Astrocyte (in vitro differentiated cells and primary cell): ENCODE measurements around the gene SMIM17. TPM values are rescaled to one million over a fixed set of nuclear protein-coding genes. Genes with fewer than 3 reads are reported as not detected.

Experiments used
- DNase-seq: peaks from one replicate; pipeline ENCODE4 v3.0.0-alpha.2; 2010; ENCODE audit warnings: low read depth
- FAIRE-seq: peaks from 2 replicates; lab custom pipeline; 2011; peaks lifted over from hg19 to GRCh38; lab: Jason Lieb, UNC
- H2AFZ ChIP-seq: 2 replicates; pipeline ENCODE4 v1.6.0; 2012; ENCODE audit warnings: low read depth, low read length, inconsistent platforms
- H3K27ac ChIP-seq: 2 replicates; pipeline ENCODE4 v1.5.1; 2011; ENCODE audit warnings: low read depth, low read length, inconsistent platforms
- H3K27me3 ChIP-seq: 2 replicates; pipeline ENCODE4 v1.6.0; 2011; ENCODE audit warnings: low read length, inconsistent platforms; ENCODE audit not compliant: insufficient read depth
- H3K36me3 ChIP-seq: 2 replicates; pipeline ENCODE4 v1.5.1; 2011; ENCODE audit warnings: low read length, inconsistent platforms; ENCODE audit not compliant: insufficient read depth
- H3K4me1 ChIP-seq: 2 replicates; pipeline ENCODE4 v1.5.1; 2011; ENCODE audit warnings: low read length, inconsistent platforms; ENCODE audit not compliant: insufficient read depth
- H3K4me2 ChIP-seq: 2 replicates; pipeline ENCODE4 v1.6.0; 2012; ENCODE audit warnings: low read length, inconsistent platforms
- H3K4me3 ChIP-seq: 2 replicates; pipeline ENCODE4 v1.5.1; 2011; ENCODE audit warnings: low read depth, mild to moderate bottlenecking, low read length, inconsistent platforms; ENCODE audit not compliant: insufficient read depth
- H3K79me2 ChIP-seq: 2 replicates; pipeline ENCODE4 v1.6.0; 2012; ENCODE audit warnings: mild to moderate bottlenecking, low read length, inconsistent platforms; ENCODE audit not compliant: insufficient read depth
- H3K9ac ChIP-seq: 2 replicates; pipeline ENCODE4 v1.6.0; 2012; ENCODE audit warnings: mild to moderate bottlenecking, low read length, inconsistent platforms
- H3K9me3 ChIP-seq: 2 replicates; pipeline ENCODE4 v1.5.1; 2012; ENCODE audit warnings: low read depth, mild to moderate bottlenecking, low read length, inconsistent platforms; ENCODE audit not compliant: insufficient read depth
- H4K20me1 ChIP-seq: 2 replicates; pipeline ENCODE4 v1.6.0; 2012; ENCODE audit warnings: low read length, inconsistent platforms; ENCODE audit not compliant: insufficient read depth
- H3K27ac Mint-ChIP-seq: one replicate; pipeline ENCODE4 v1.8.0; 2021; ENCODE audit warnings: mild to moderate bottlenecking, mixed read lengths; ENCODE audit not compliant: unreplicated experiment
- H3K27me3 Mint-ChIP-seq: one replicate; pipeline ENCODE4 v1.8.0; 2021; ENCODE audit warnings: low read depth, mixed read lengths; ENCODE audit not compliant: unreplicated experiment
- H3K36me3 Mint-ChIP-seq: one replicate; pipeline ENCODE4 v1.8.0; 2021; ENCODE audit warnings: low read depth, mixed read lengths; ENCODE audit not compliant: unreplicated experiment
- H3K4me1 Mint-ChIP-seq: one replicate; pipeline ENCODE4 v1.8.0; 2021; ENCODE audit warnings: low read depth, mixed read lengths; ENCODE audit not compliant: unreplicated experiment
- H3K4me3 Mint-ChIP-seq: one replicate; pipeline ENCODE4 v1.8.0; 2021; ENCODE audit warnings: mild to moderate bottlenecking, moderate library complexity, mixed read lengths; ENCODE audit not compliant: unreplicated experiment
- H3K9me3 Mint-ChIP-seq: one replicate; pipeline ENCODE4 v1.8.0; 2021; ENCODE audit warnings: mild to moderate bottlenecking, mixed read lengths; ENCODE audit not compliant: unreplicated experiment
- CTCF ChIP-seq: IDR thresholded peaks from 2 replicates; pipeline ENCODE4 v1.5.1; 2011; ENCODE audit warnings: low read depth, mild to moderate bottlenecking, inconsistent platforms, low read length, moderate library complexity; ENCODE audit not compliant: insufficient read depth
- EZH2 ChIP-seq: IDR thresholded peaks from 2 replicates; pipeline ENCODE4 v1.6.1; 2012; ENCODE audit warnings: mild to moderate bottlenecking, low read length, inconsistent platforms; ENCODE audit not compliant: insufficient read depth
- total RNA-seq: library from RNA; stranded (reverse); gene quantifications from 2 replicates; pipeline ENCODE4 v1.2.1, GENCODE V29; 2021

Gene SMIM17
- total RNA-seq, 1 donor from 2014 or later, result 0.27 TPM

GRCh38 chr19:56664511-56664910 lies 21.6 kb downstream of the SMIM17 start:
- H3K27ac Mint-ChIP-seq, result no peak overlapping the region
- H3K4me3 Mint-ChIP-seq, result no peak overlapping the region
- peaks cover 7% of the 10 kb centered on the region for H3K9me3 ChIP-seq
- no peak for TF ChIP-seq CTCF
- TF ChIP-seq EZH2, result no peak
- H3K4me1 ChIP-seq, result no peaks in the 10 kb centered on the region
- no peaks in the 10 kb centered on the region for H3K27me3 Mint-ChIP-seq
- no peaks in the 10 kb centered on the region for H3K79me2 ChIP-seq
- no peak overlapping the region for H3K27ac ChIP-seq
- no peak overlapping the region for H3K4me2 ChIP-seq
- H3K36me3 ChIP-seq, result no peaks in the 10 kb centered on the region
- peaks cover 2% of the 10 kb centered on the region for H3K36me3 Mint-ChIP-seq
- H3K27me3 ChIP-seq, result no peaks in the 10 kb centered on the region
- no peaks in the 10 kb centered on the region for H3K4me1 Mint-ChIP-seq
- FAIRE-seq, result no peak
- no peaks in the 10 kb centered on the region for H4K20me1 ChIP-seq
- peaks cover 34% of the 10 kb centered on the region for H3K9me3 Mint-ChIP-seq
- H2AFZ ChIP-seq, result no peak overlapping the region
- H3K4me3 ChIP-seq, result no peak overlapping the region
- DNase-seq, result no peak
- no peak overlapping the region for H3K9ac ChIP-seq

GRCh38 chr19:56667311-56667870 lies 24.4 kb downstream of the SMIM17 start:
- no peaks in the 10 kb centered on the region for H3K4me1 Mint-ChIP-seq
- no peak overlapping the region for H2AFZ ChIP-seq
- H3K9me3 Mint-ChIP-seq, result peaks cover 33% of the 10 kb centered on the region
- no peak overlapping the region for H3K27ac Mint-ChIP-seq
- H3K4me3 Mint-ChIP-seq, result no peak overlapping the region
- DNase-seq, result no peak
- H3K4me1 ChIP-seq, result no peaks in the 10 kb centered on the region
- FAIRE-seq, result no peak
- no peak overlapping the region for H3K4me3 ChIP-seq
- no peak overlapping the region for H3K27ac ChIP-seq
- H3K36me3 Mint-ChIP-seq, result peaks cover 2% of the 10 kb centered on the region
- H4K20me1 ChIP-seq, result no peaks in the 10 kb centered on the region
- no peak overlapping the region for H3K4me2 ChIP-seq
- H3K36me3 ChIP-seq, result no peaks in the 10 kb centered on the region
- H3K79me2 ChIP-seq, result no peaks in the 10 kb centered on the region
- H3K9me3 ChIP-seq, result peaks cover 14% of the 10 kb centered on the region
- no peaks in the 10 kb centered on the region for H3K27me3 Mint-ChIP-seq
- no peak overlapping the region for H3K9ac ChIP-seq
- TF ChIP-seq CTCF (no peak), EZH2 (no peak)
- H3K27me3 ChIP-seq, result no peaks in the 10 kb centered on the region

GRCh38 chr19:56668676-56669075 lies 25.7 kb downstream of the SMIM17 start:
- Histone ChIP-seq H3K9me3 (peaks cover 14% of the 10 kb centered on the region), H3K27me3 (no peaks in the 10 kb centered on the region), H3K4me2 (no peak overlapping the region), H3K4me1 (no peaks in the 10 kb centered on the region), H3K36me3 (no peaks in the 10 kb centered on the region), H3K9ac (no peak overlapping the region), H4K20me1 (no peaks in the 10 kb centered on the region), H3K4me3 (no peak overlapping the region), H2AFZ (no peak overlapping the region), H3K79me2 (no peaks in the 10 kb centered on the region), H3K27ac (no peak overlapping the region)
- DNase-seq (no peak), FAIRE-seq (no peak)
- no peaks in the 10 kb centered on the region for H3K27me3 Mint-ChIP-seq
- no peaks in the 10 kb centered on the region for H3K4me1 Mint-ChIP-seq
- H3K9me3 Mint-ChIP-seq, result peaks cover 31% of the 10 kb centered on the region
- peaks cover 2% of the 10 kb centered on the region for H3K36me3 Mint-ChIP-seq
- no peak overlapping the region for H3K27ac Mint-ChIP-seq
- no peak for TF ChIP-seq CTCF
- no peak for TF ChIP-seq EZH2
- no peak overlapping the region for H3K4me3 Mint-ChIP-seq
